Measurements from ENCODE around the gene PNMA3.

DNA sequence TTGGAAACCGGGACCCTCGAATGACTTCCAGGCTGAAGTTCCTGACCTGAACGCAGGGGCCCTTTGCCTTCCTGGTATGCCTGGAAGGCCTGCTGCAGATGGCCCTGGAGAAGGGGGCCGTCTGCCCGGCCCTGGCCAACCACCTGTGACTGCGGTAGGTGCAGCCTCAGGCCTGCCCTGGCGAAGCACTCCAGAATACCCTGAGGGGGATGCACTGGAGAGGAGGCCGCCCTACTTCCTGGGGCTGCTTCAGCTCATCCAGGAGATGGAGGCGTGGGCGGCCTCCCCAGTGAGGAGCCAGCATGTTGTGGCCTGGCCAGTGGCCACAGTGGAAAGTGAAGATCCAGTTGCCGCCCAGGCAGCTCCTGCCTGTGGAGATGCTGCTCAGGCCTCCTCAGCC is 26.4 kb upstream of the PNMA3 start:
- TF ChIP-seq, protein P1, sequence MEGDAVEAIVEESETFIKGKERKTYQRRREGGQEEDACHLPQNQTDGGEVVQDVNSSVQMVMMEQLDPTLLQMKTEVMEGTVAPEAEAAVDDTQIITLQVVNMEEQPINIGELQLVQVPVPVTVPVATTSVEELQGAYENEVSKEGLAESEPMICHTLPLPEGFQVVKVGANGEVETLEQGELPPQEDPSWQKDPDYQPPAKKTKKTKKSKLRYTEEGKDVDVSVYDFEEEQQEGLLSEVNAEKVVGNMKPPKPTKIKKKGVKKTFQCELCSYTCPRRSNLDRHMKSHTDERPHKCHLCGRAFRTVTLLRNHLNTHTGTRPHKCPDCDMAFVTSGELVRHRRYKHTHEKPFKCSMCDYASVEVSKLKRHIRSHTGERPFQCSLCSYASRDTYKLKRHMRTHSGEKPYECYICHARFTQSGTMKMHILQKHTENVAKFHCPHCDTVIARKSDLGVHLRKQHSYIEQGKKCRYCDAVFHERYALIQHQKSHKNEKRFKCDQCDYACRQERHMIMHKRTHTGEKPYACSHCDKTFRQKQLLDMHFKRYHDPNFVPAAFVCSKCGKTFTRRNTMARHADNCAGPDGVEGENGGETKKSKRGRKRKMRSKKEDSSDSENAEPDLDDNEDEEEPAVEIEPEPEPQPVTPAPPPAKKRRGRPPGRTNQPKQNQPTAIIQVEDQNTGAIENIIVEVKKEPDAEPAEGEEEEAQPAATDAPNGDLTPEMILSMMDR (conservative IDR thresholded peaks at IDR 0.05; ENCODE audit: low read depth, low read length), result no peak
- TF ChIP-seq BHLHE40 (IDR thresholded peaks at IDR 0.05; ENCODE audit: low read depth, low read length) (no peak), POLR2A (IDR thresholded peaks at IDR 0.05; ENCODE audit: low read depth, low read length) (no peak), RAD21 (IDR thresholded peaks at IDR 0.05; ENCODE audit: low read length) (no peak)
